ENCODE measurements around the gene POLRMT.

POLRMT gene

DNA sequence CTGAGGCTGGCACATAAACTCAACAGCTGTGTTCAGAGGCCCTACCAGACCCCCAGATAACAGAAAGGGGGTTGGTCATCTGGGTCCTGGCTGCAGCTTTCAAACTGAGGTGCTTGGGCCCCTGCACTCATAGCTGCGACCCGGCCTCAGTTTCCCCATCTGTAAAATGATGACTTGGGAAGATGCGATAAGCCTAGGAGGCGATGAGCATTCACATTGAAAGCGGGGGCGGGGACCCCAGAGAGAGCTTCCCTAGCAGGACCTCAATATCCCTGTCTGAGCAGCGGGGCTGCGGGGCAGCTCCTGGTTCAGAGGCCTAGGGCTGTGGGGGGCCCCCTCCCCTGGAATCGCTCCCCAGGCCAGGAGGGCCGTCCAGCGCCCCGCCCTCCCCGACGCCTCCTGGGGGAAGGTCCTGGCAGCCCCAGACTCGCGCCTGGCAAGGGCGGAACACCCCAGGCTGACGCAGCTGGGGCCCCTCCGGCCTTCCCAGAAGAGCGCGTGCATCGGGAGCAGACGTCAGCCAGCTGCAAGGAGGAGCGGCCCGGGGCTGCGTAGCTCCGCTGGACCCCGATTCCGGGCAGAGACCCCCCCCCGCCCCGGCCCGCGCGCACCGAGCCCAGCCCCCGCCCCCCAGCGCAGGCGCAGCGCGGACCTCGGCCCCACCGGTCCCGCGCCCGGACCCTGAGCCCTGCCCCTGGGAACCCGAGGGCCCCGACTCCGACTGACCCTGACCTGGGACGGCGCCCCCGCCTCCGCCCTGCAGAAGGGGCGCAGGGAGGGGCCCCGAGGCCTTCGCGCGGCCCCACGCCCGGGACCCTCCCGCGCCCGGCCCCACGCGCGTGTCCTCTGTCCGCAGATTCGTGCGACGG, 46.3 kb upstream of the POLRMT start:
- no peaks in the 10 kb centered on the region for H3K36me3 Mint-ChIP-seq (ENCODE audit: low read depth)
- H3K4me1 Mint-ChIP-seq = peaks cover 8% of the 10 kb centered on the region
- H3K27ac Mint-ChIP-seq = peak overlapping the region in 2 of 3 experiments; percentile 27 to 41
- TF ChIP-seq, protein P1, sequence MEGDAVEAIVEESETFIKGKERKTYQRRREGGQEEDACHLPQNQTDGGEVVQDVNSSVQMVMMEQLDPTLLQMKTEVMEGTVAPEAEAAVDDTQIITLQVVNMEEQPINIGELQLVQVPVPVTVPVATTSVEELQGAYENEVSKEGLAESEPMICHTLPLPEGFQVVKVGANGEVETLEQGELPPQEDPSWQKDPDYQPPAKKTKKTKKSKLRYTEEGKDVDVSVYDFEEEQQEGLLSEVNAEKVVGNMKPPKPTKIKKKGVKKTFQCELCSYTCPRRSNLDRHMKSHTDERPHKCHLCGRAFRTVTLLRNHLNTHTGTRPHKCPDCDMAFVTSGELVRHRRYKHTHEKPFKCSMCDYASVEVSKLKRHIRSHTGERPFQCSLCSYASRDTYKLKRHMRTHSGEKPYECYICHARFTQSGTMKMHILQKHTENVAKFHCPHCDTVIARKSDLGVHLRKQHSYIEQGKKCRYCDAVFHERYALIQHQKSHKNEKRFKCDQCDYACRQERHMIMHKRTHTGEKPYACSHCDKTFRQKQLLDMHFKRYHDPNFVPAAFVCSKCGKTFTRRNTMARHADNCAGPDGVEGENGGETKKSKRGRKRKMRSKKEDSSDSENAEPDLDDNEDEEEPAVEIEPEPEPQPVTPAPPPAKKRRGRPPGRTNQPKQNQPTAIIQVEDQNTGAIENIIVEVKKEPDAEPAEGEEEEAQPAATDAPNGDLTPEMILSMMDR (IDR thresholded peaks at IDR 0.05; ENCODE audit: unreplicated experiment in 3 of 3) = no peak
- no peaks in the 10 kb centered on the region for H3K9me3 Mint-ChIP-seq
- H3K27me3 Mint-ChIP-seq (ENCODE audit: low read depth) = no peaks in the 10 kb centered on the region
- peak overlapping the region; percentile 82 to 93 (median 86) for H3K4me3 Mint-ChIP-seq

DNA sequence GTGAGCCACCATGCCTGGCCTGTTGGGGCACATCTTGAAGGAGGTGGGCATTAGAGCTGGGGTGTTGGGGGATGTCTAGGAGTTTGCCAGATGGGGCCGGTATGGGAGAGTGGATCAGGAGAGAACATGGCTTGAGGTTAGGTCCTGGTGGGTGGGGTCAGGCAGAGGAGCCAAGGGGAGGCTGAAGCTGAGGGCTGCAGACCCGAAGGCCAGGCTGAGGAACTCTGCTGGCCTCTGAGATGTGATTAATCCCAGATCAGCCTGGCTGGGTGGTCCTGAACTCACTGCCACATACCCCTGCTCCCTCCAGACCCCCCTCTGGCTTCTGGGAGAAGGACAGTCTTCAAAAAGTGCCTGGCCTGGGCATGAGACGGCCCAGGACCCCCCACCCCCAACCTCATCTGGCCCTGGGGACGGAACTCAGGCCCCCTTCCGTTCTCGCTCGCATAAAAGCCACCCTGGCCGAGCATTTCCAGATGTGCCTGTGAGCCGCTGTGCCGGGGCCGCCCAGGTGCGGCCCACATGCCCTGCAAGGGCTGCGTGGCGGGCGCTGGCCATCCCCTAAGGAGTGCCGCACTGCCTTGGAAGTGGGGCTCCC, 45.6 kb upstream of the POLRMT start:
- Mint-ChIP-seq H3K9me3 (no peaks in the 10 kb centered on the region), H3K4me1 (peaks cover 8% of the 10 kb centered on the region), H3K4me3 (peak overlapping the region; percentile 79 to 86 (median 82)), H3K27ac (peak overlapping the region; percentile 27 to 74 (median 54)), H3K36me3 (ENCODE audit: low read depth) (no peaks in the 10 kb centered on the region), H3K27me3 (ENCODE audit: low read depth) (no peaks in the 10 kb centered on the region)
- TF ChIP-seq, protein P1 (IDR thresholded peaks at IDR 0.05; ENCODE audit: unreplicated experiment in 3 of 3) = no peak

DNA sequence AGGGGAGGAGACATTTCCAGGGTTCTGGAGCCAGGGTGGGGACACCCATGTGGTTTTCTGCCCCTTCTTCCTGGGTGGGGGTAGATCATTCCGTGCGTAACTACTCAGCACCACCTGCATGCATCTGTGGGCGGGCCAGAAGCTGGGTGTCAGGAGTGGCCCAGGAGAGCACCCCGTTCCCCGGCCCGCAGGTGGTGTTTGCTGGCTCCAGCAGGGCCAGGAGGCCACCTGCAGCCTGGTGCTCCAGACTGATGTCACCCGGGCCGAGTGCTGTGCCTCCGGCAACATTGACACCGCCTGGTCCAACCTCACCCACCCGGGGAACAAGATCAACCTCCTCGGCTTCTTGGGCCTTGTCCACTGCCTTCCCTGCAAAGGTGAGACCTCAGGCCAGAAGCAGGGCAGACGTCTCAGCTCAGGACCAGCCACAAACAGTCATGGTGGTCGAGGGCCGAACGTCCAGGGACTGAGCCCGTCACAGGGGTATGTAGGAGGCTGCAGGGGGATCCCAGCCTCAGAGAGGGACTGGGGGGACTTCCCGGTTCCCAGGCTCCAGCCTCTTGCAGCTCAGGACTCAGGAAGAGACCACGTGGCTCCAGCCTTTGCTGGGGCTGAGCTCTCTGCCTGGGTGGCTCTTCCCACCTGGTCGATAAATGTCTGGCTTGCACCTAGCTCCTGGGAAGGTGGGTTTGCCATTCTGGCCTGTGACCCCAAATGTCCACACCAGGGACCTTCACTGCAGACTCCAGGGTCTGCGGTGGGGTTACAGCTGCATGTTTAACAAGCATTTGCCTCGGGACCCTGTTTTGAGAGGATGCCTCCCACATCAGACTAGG, 44.5 kb upstream of the POLRMT start:
- Mint-ChIP-seq H3K4me3 (peak overlapping the region; percentile 71 to 79 (median 74)), H3K9me3 (no peaks in the 10 kb centered on the region), H3K27me3 (ENCODE audit: low read depth) (no peaks in the 10 kb centered on the region), H3K36me3 (ENCODE audit: low read depth) (no peaks in the 10 kb centered on the region), H3K27ac (peak overlapping the region in 2 of 3 experiments; percentile 54 to 72), H3K4me1 (peaks cover 8% of the 10 kb centered on the region)
- TF ChIP-seq, protein P1 (IDR thresholded peaks at IDR 0.05; ENCODE audit: unreplicated experiment in 3 of 3) = no peak

DNA sequence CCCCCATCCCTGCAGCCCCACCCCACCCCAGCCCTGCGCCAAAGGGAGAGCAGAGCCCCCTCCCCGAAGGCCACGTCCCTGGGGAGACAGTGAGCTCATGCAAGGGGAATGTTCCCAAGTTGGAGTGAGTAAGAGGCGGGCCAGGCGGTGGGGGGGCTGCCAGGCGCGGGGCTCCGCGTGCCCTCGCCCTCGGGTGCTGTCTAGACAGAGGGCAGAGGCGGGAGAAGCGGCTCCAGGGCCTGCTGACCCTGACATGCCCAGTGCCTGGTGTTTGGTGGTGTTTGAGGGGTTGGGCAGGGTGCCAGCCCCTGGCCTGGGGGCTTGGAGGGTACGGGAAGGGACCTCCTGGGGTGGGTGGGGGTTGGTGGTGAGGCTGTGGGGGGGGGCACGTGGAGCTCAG, 43.9 kb upstream of the POLRMT start:
- H3K36me3 Mint-ChIP-seq (ENCODE audit: low read depth) = no peaks in the 10 kb centered on the region

DNA sequence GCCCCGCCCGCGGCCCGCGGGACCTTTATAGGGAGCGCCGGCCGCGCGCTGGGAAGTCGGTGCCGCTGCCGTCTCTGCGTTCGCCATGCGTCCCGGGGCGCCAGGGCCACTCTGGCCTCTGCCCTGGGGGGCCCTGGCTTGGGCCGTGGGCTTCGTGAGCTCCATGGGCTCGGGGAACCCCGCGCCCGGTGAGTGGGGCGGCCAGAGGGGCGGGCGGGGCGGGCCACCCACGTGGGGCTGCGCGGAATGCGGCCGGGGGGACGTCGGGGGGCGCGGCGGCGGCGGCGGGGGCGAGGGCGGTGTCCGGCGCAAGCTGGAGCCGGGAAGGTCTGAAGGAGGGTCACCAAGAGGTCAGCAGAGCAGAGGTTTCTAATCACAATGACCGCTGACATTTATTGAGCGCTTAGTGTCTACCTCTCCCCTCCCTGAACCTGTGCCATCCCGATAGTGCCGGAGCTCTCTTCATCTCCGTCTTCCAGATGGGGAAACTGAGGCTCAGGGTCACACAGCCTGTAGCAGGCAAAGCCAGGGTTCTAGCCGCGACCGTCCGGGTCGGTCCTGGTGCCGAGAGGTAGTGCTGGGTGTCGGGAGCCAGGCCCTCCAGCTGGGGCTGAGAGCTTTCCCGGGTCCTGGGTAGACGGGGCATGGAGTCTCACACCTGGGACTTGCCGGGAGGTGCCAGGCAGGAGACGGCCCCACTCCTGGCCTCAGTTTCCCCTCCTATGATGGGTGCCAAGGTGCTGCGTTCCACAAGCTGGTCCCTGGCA, 43.2 kb upstream of the POLRMT start, which contains the start of gene FSTL3:
Gene FSTL3, plus strand, starts transcription at position 54 of the 767 bp plus-strand sequence. Its CDS starts 32 bp downstream, at position 86.
- TF ChIP-seq, protein P1 (IDR thresholded peaks at IDR 0.05; ENCODE audit: unreplicated experiment in 3 of 3) = no peak
- no peaks in the 10 kb centered on the region for H3K36me3 Mint-ChIP-seq (ENCODE audit: low read depth)
- H3K27ac Mint-ChIP-seq = peak within 1 kb of the TSS; percentile 91 to 93 (median 91)
- peak within 1 kb of the TSS; percentile 71 to 80 (median 75) for H3K4me3 Mint-ChIP-seq
- no peaks in the 10 kb centered on the region for H3K9me3 Mint-ChIP-seq
- H3K4me1 Mint-ChIP-seq = peaks cover 8% of the 10 kb centered on the region
- no peaks in the 10 kb centered on the region for H3K27me3 Mint-ChIP-seq (ENCODE audit: low read depth)

More for the DNA sequence above, 43.9 kb upstream of the POLRMT start:
- no peaks in the 10 kb centered on the region for H3K27me3 Mint-ChIP-seq (ENCODE audit: low read depth)
- H3K4me3 Mint-ChIP-seq = peak overlapping the region; percentile 71 to 79 (median 74)
- no peaks in the 10 kb centered on the region for H3K9me3 Mint-ChIP-seq
- TF ChIP-seq, protein P1 (IDR thresholded peaks at IDR 0.05; ENCODE audit: unreplicated experiment in 3 of 3) = no peak
- peak overlapping the region in 1 of 3 experiments; percentile 54 for H3K27ac Mint-ChIP-seq
- peaks cover 8% of the 10 kb centered on the region for H3K4me1 Mint-ChIP-seq

Data from nephron (organoid).